NCI-H2107 treated with DMSO at 0.1 percent for 48 hours (cell line): Measurements from ENCODE around the gene DENND1A.
"Not testable (repeated sequence)": the region's sequence is repeated elsewhere in the genome, so short reads cannot be mapped to it uniquely, and the experiment has no call there.

Experiments
- DNase-seq: peaks from one replicate; lab custom pipeline; 2025; ENCODE audit not compliant: unreplicated experiment; lab: John Stamatoyannopoulos, UW

The DENND1A gene

DNA sequence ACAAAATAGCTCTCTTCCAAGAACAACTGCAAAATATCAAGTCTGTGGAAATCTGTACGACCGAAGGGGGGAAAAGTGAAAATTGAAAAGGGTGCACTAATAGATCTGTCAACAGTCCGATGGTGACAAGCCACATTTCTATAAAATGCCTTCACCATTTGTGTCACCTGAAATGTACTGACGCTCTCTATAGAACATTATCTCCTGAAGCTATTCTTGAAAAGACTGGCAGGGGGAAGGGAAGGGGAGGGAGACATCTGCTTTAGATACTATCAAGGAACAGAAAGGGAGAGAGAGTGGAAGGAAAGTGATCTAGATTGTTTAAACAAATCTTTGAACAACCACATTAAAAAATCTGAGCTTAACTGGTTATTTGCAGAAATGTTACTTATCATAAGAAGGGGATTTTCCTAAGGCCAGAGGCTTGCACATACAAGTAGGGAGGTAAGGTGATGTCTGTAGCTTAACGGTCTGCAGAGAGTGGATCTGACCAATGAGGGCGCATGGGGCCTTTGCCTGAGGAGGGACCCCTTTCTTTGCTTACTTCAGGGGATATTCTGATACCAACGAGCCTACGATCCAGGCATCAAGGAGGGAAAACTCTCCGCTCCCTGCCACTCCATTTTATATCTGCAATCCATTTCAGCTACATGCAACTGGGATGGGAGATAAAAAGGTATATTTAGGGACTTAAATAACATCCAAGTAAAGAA is 481.8 kb downstream of the DENND1A start:
- DNase-seq: no peak

GRCh38 chr9:123445981-123446610 is 483.8 kb downstream of the DENND1A start:
- DNase-seq: no peak

GRCh38 chr9:123445116-123445515 is 484.8 kb downstream of the DENND1A start:
- no peak for DNase-seq

DNA sequence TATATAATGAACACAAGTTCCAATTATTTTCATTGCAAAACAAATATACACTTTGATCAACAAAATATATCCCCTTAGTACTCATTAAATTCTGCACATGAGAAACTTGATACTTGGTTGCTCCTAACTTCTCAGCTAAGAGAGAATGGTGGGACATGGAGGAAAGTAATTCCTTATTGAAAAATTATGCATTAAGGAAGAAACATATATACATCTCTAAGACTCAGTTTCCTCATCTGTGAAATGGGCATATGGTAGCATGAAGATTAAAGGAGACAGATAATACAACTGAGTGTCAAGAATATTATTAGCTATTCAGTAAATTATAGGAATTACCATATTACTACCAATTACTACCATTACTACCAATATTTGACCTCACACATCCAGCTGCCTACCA is 488.2 kb downstream of the DENND1A start:
- no peak for DNase-seq

- no peak for DNase-seq
These were observed 489.7 kb downstream of the DENND1A start for GRCh38 chr9:123440256-123440655.

DNA sequence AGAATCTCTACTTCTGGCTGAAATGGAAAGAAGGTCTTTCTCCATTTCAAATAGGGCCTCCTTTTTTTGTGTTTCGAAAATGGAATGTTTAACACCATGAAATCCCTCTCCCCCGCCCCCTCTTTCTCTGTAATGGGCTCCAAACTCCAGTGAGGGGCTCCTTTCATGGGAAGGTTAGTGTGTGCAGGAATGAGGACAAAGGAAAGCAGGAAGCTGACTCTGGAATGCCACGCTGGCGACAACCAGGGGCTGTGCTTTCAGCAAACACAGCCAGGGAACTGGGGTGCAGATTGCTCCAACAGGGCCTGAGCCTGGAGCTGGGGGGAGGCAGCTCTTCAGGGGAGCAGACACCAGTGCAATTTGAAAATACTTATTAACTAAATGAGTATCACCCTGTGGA is 491.1 kb downstream of the DENND1A start:
- DNase-seq: no peak

- DNase-seq: peak; percentile 49
These were observed 491.6 kb downstream of the DENND1A start for GRCh38 chr9:123438321-123438720.

DNA sequence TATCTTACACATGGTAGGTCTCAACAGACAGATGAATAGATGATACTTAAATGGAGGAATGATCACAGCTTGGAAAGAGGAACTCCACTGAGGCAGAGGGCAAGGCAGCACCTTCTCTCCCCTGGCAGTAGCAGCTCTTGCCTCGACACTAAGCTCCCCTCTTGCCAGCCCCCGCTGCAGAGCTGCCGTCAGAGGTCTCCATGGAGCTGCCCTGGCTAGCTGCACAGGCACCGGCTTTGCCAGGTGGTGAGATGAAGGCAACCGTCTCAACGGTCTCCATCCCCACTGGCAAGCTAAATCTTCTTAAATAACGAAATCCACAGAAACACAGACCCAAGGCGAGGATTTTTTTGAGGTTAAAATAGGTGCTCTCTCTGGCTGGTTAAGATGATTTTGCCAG is 492.7 kb downstream of the DENND1A start:
- no peak for DNase-seq

GRCh38 chr9:123435471-123435870 is 494.5 kb downstream of the DENND1A start:
- no peak for DNase-seq

DNA sequence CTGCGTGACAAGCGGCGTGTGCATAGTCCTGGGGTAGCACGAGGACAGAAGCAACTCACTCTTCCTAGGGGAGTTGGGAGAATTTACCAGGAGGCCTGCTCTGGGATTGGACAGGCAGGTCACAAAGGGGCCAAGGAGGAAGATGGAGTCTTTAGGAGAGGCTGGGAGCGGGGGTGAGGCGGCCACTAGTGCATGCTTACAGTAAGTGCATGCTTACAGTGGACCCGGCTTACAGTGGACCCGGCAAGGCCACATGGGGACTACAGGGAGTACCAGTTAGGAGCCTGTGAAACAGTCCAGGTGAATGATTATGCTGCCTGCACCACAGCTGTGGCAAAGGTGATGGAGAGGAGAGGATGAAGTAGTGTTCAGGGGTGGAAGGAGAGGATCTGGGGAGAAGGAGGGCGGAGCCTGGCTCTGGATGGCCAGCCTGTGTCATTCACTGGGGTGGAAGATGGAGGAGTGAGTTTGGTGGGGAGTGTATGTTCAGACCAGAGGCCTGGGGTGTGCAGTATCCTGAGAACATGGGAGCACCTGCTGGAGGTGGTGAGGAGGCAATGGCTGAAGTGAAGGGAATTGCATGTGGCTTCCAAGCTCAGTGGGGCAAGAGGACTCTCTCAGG is 495.2 kb downstream of the DENND1A start:
- no peak for DNase-seq

- no peak for DNase-seq
These were observed 497.3 kb downstream of the DENND1A start for GRCh38 chr9:123432331-123433236.

DNA sequence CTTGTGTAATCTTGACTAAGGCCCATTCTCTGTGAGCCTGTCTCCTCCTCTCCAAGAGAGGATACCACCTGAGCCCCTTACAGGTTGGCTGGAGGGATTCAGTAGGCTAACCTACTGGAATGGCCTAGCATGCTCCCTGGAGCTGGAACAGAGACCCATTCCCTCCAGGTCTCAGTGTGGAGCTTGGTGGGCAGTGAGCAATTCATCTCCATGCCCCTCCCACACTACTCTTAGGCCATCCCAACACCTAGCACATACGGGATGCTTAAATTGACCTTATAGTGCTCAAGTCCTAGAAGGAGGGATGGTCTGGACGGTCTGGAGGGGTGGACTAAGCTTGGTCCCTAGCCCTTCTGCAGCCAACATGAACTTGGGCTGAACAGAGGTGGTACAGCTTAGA is 498.3 kb downstream of the DENND1A start:
- DNase-seq: no peak

DNA sequence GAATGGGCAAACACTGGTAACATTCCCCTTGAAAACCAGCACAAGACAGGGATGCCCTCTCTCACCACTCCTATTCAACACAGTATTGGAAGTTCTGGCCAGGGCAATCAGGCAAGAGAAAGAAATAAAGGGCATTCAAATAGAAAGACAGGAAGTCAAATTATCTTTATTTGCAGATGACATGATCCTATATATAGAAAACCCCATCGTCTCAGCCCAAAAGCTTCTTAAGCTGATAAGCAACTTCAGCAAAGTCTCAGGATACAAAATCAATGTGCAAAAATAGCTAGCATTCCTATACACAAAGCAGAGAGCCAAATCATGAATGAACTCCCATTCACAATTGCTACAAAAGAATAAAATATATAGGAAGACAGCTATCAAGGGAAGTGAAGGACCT is 501.5 kb downstream of the DENND1A start:
- not testable (repeated sequence) for DNase-seq

- no peak for DNase-seq
These were observed 503.5 kb downstream of the DENND1A start for GRCh38 chr9:123426406-123426805.

DNA sequence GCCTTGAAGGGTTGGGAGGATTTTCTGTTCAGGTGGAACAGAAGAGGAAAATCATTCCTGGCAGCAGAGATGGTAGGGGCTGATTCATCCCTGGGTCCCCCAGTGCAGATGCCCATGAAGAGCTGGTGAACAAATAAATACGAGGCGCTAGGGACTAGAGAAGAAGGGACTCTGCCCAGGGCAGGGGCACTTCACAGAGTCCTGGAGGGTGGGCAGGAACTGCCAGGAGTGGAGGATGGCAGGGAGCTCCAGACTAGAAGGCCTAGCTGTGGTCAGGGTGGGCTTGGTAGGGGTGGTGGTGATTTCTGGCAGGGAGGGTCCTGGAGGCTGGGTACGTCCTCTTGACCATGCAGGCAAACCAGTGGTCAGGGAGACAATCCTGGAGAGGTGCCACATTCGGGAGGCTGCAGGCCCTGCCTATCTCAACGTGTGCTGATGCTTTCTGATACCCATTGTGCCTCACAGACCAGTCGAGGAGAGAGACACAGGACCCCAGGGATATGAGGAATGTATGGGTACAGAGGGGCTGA is 504.0 kb downstream of the DENND1A start:
- DNase-seq: no peak

- DNase-seq: no peak
These were observed 504.6 kb downstream of the DENND1A start for GRCh38 chr9:123425261-123425821.

- DNase-seq: no peak
These were observed 505.2 kb downstream of the DENND1A start for GRCh38 chr9:123424552-123425225.

DNA sequence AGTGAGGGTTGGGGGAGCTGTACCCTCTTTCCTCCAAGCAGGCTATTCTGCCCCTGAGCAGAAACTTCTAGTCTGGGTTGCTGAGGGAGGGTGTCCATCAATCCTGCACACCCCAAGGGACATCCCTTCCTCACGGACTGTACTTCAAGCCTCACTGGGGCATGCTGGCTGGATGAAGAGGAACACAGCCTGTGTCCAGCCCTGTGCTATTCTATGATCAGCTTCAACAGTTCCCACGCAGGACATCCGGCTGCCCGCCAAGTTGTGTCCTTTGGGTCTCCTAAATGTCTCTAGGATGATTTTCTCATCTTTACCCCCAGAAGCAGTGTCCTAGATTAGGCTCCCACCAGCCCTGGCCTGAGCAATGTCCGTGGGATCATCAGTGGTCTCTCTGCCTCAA is 505.8 kb downstream of the DENND1A start:
- DNase-seq: no peak

DNA sequence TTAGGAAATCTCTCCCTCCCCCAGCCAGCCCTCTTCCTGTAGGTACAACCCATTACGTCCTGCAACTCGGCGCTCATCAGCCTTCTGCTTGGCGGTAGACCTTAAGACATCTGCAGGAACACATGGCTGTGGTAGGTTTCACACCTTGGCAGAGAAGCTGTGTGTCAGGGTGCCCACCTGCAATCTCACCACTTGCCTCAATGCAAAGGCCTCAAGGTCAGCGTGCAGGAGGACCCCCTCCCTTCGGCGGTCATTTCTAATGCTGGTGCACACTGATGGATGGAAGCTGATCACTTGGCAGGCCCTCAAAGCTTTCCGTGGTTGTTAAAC is 506.6 kb downstream of the DENND1A start:
- no peak for DNase-seq

DNA sequence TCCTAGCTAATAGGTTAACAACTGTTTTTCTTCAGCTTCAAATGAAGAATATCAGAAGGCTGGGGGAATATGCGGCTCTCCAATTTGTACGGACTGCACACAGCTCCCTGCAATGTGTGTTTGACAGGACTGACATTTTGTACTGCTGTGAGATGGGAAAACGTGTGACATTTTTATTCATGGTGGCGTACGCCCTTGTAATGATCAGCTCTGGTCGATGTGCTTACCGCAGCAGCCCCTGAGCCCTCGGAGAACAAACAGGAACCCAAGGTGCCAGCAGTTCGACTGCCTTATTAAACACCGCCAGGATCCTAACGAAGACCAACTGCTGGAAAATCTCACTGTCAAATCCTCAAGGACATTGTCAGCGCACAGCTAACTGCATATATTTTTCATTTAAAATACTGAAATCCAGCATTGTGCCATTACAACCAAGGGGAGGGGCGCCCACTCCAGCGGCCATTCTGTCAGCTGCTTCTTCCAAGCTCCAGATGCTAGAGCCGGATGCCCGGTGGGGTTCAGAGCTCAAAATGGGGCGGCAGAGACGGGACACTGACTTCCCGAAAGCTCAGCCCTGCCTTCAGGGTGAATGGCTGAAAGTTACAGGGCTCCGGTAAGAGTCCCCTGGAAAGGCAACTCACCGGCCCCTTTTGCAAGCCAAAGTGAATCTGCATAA is 507.2 kb downstream of the DENND1A start:
- DNase-seq: no peak
